Activated CD4-positive, alpha-beta T cell treated with anti-CD3 and anti-CD28 coated beads for 48 hours (primary cell): ENCODE measurements around the gene TCHHL1.

Source experiments
- DNase-seq: peaks from one replicate; pipeline ENCODE4 v3.0.0-alpha.2; 2020

The TCHHL1 gene

GRCh38 chr1:152089014-152089674, at the start of gene TCHHL1:
Gene TCHHL1, minus strand, starts transcription at chr1:152089064. Its CDS starts 921 bp downstream, at chr1:152088143.
- DNase-seq, result no peak

- no peak for DNase-seq
These were observed 48.4 kb upstream of the TCHHL1 start for GRCh38 chr1:152137215-152137614.

GRCh38 chr1:152130186-152130585, 41.3 kb upstream of the TCHHL1 start:
- no peak for DNase-seq

- DNase-seq, result no peak
These were observed 38.8 kb upstream of the TCHHL1 start for GRCh38 chr1:152127673-152128072.

GRCh38 chr1:152125834-152126443, 37.1 kb upstream of the TCHHL1 start:
- DNase-seq, result no peak

- no peak for DNase-seq
These were observed 30.1 kb upstream of the TCHHL1 start for GRCh38 chr1:152118915-152119314.

GRCh38 chr1:152115344-152115743, 26.5 kb upstream of the TCHHL1 start, which contains the start of gene TCHH:
Gene TCHH, minus strand, starts transcription at chr1:152115444. Its CDS starts 1,364 bp downstream, at chr1:152114080.
- no peak for DNase-seq

- DNase-seq, result no peak
These were observed 24.1 kb upstream of the TCHHL1 start for GRCh38 chr1:152112885-152113432.

GRCh38 chr1:152112101-152112884, 23.4 kb upstream of the TCHHL1 start:
- peak; percentile 14 for DNase-seq

- DNase-seq, result peak; percentile 57
These were observed 22.7 kb upstream of the TCHHL1 start for GRCh38 chr1:152111515-152111968.

GRCh38 chr1:152110860-152111514, 22.1 kb upstream of the TCHHL1 start:
- DNase-seq, result peak; percentile 51

GRCh38 chr1:152110365-152110859, 21.5 kb upstream of the TCHHL1 start:
- peak; percentile 56 for DNase-seq

GRCh38 chr1:152109998-152110294, 21.1 kb upstream of the TCHHL1 start:
- no peak for DNase-seq

GRCh38 chr1:152109231-152109997, 20.6 kb upstream of the TCHHL1 start:
- DNase-seq, result no peak

GRCh38 chr1:152108882-152109222, 20.0 kb upstream of the TCHHL1 start:
- no peak for DNase-seq

- DNase-seq, result no peak
These were observed 19.4 kb upstream of the TCHHL1 start for GRCh38 chr1:152107984-152108881.

GRCh38 chr1:152107031-152107983, 18.4 kb upstream of the TCHHL1 start:
- no peak for DNase-seq

GRCh38 chr1:152104854-152105253, 16.0 kb upstream of the TCHHL1 start:
- no peak for DNase-seq

- no peak for DNase-seq
These were observed 8.1 kb upstream of the TCHHL1 start for GRCh38 chr1:152096931-152097330.

- no peak for DNase-seq
These were observed 2.1 kb downstream of the TCHHL1 start for GRCh38 chr1:152086760-152087159.
